Type B pancreatic cell (in vitro differentiated cells): ENCODE results near the gene ZMAT2. TPM values are rescaled to one million over a fixed set of nuclear protein-coding genes. Genes with fewer than 3 reads are reported as not detected.

Experiments
- DNase-seq: peaks from one replicate; pipeline ENCODE4 v3.0.0; 2021; ENCODE audit warnings: mixed read lengths; ENCODE audit not compliant: unreplicated experiment; ENCODE audit errors: extremely low spot score
- H3K27ac Mint-ChIP-seq: 2 replicates; pipeline ENCODE4 v1.8.0; 2021; ENCODE audit warnings: mild to moderate bottlenecking, mixed read lengths
- H3K27me3 Mint-ChIP-seq: 2 replicates; pipeline ENCODE4 v1.8.0; 2021; ENCODE audit warnings: mixed read lengths
- H3K36me3 Mint-ChIP-seq: 2 replicates; pipeline ENCODE4 v1.8.0; 2021; ENCODE audit warnings: mixed read lengths
- H3K4me1 Mint-ChIP-seq: one replicate; pipeline ENCODE4 v1.8.0; 2021; ENCODE audit warnings: mixed read lengths; ENCODE audit not compliant: unreplicated experiment
- H3K4me3 Mint-ChIP-seq: 2 replicates; pipeline ENCODE4 v1.8.0; 2021; ENCODE audit warnings: mild to moderate bottlenecking, mixed read lengths
- H3K9me3 Mint-ChIP-seq: 2 replicates; pipeline ENCODE4 v1.8.0; 2021; ENCODE audit warnings: mixed read lengths
- CTCF ChIP-seq: fragments of 200-600 bp; sonication (generic); conservative IDR thresholded peaks from 2 replicates; pipeline ENCODE4 v1.5.0; 2021; ENCODE audit warnings: antibody characterized with exemption, mild to moderate bottlenecking
- total RNA-seq: library from RNA; stranded (reverse); gene quantifications from 2 replicates; pipeline ENCODE4 v1.2.1, GENCODE V29; 2021; ENCODE audit warnings: low replicate concordance

Gene ZMAT2
- total RNA-seq, 1 donor from 2014 or later: 57.4 TPM

DNA sequence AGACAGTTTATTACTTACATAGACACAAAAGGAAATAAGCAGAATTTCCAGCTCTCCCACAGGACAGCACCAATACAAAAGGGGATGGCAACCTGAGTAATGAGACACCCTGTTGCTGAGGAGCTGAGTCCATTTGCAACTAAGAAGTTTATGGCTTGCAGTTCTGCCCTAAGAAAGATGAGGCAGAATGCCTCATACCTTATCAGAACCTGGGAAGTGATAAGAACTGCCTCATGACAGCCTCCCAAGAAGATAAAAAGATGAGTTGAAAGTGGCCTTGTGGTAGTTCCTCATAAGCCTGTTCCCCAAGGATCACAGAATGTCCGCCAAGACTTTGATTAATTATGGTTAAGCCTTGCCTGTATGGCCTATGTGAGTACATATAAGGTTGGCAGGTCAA lies 41.7 kb downstream of the ZMAT2 start:
- Mint-ChIP-seq H3K9me3 (no peaks in the 10 kb centered on the region), H3K4me3 (no peak overlapping the region), H3K27ac (no peak overlapping the region), H3K27me3 (peaks cover 9% of the 10 kb centered on the region), H3K4me1 (no peaks in the 10 kb centered on the region), H3K36me3 (no peaks in the 10 kb centered on the region)
- no peak for TF ChIP-seq CTCF
- no peak for DNase-seq

- Mint-ChIP-seq H3K36me3 (no peaks in the 10 kb centered on the region), H3K27ac (no peak overlapping the region), H3K27me3 (no peaks in the 10 kb centered on the region), H3K4me3 (no peak overlapping the region), H3K9me3 (peaks cover 12% of the 10 kb centered on the region), H3K4me1 (no peaks in the 10 kb centered on the region)
- no peak for DNase-seq
- no peak for TF ChIP-seq CTCF
These were observed 53.3 kb downstream of the ZMAT2 start for GRCh38 chr5:140753561-140753960.

Other genes starting within 250 kb of the ZMAT2 start
- gene EIF4EBP3, start 152.8 kb upstream of the ZMAT2 start, total RNA-seq: 4.8 and 8.4 TPM in 2 replicates
- 32.9 and 36.3 TPM in 2 replicates for gene SRA1, start 143.0 kb upstream of the ZMAT2 start, total RNA-seq
- 26.9 and 61.4 TPM in 2 replicates for gene APBB3, start 135.8 kb upstream of the ZMAT2 start, total RNA-seq
- gene SLC35A4, start 135.6 kb upstream of the ZMAT2 start, total RNA-seq: 82.6 and 85.8 TPM in 2 replicates
- gene CD14, start 67.3 kb upstream of the ZMAT2 start, total RNA-seq: 0.17 TPM in 1 of 2 replicates, not detected in the other
- gene TMCO6, start 61.0 kb upstream of the ZMAT2 start, total RNA-seq: 26.2 and 29.4 TPM in 2 replicates
- gene NDUFA2, start 52.8 kb upstream of the ZMAT2 start, total RNA-seq: 65.0 and 66.4 TPM in 2 replicates
- gene IK, start 52.6 kb upstream of the ZMAT2 start, total RNA-seq: 81.9 and 100 TPM in 2 replicates
- 29.4 and 32.4 TPM in 2 replicates for gene WDR55, start 35.5 kb upstream of the ZMAT2 start, total RNA-seq
- 1.6 and 2.6 TPM in 2 replicates for gene DND1, start 26.9 kb upstream of the ZMAT2 start, total RNA-seq
- gene HARS1, start 9.1 kb upstream of the ZMAT2 start, total RNA-seq: 55.3 and 67.7 TPM in 2 replicates
- gene HARS2, start 9.0 kb upstream of the ZMAT2 start, total RNA-seq: 35.3 and 39.3 TPM in 2 replicates
- 0.45 TPM in 1 of 2 replicates, not detected in the other for gene PCDHA1, start 85.7 kb downstream of the ZMAT2 start, total RNA-seq
- 1.0 and 3.3 TPM in 2 replicates for gene PCDHA2, start 94.4 kb downstream of the ZMAT2 start, total RNA-seq
- 0.24 and 2.6 TPM in 2 replicates for gene PCDHA3, start 100.6 kb downstream of the ZMAT2 start, total RNA-seq
- gene PCDHA4, start 106.6 kb downstream of the ZMAT2 start, total RNA-seq: 10.7 and 17.7 TPM in 2 replicates
- 0.97 and 2.1 TPM in 2 replicates for gene PCDHA5, start 121.2 kb downstream of the ZMAT2 start, total RNA-seq
- gene PCDHA6, start 127.5 kb downstream of the ZMAT2 start, total RNA-seq: 9.3 and 9.6 TPM in 2 replicates
- gene PCDHA7, start 133.8 kb downstream of the ZMAT2 start, total RNA-seq: 2.5 and 6.9 TPM in 2 replicates
- gene PCDHA8, start 140.7 kb downstream of the ZMAT2 start, total RNA-seq: 2.9 TPM in 2 replicates
- gene PCDHA9, start 147.9 kb downstream of the ZMAT2 start, total RNA-seq: 1.5 and 2.5 TPM in 2 replicates
- 9.9 and 20.3 TPM in 2 replicates for gene PCDHA10, start 155.4 kb downstream of the ZMAT2 start, total RNA-seq
- gene PCDHA11, start 168.5 kb downstream of the ZMAT2 start, total RNA-seq: 5.2 and 8.1 TPM in 2 replicates
- 10.2 and 27.3 TPM in 2 replicates for gene PCDHA12, start 174.9 kb downstream of the ZMAT2 start, total RNA-seq
- gene PCDHA13, start 181.7 kb downstream of the ZMAT2 start, total RNA-seq: 2.6 and 5.1 TPM in 2 replicates
- gene PCDHAC1, start 225.9 kb downstream of the ZMAT2 start, total RNA-seq: 6.7 and 9.2 TPM in 2 replicates